A673 (cell line): ENCODE results near the gene SLCO1B3. TPM values are rescaled to one million over a fixed set of nuclear protein-coding genes. Genes with fewer than 3 reads are reported as not detected.

Experiments used
- BruUV-seq: library from RNA; stranded (reverse); fragments of 400-500 nt; replicated peaks from 2 replicates; lab custom pipeline; 2021; lab: Mats Ljungman, UMichigan
- CTCF ChIA-PET: fragments of 300-600 bp; sonication (Branson Sonifier 250); formaldehyde crosslinking; loops from one replicate; lab custom pipeline; 2022; ENCODE audit warnings: antibody characterized with exemption; lab: Charles Lee
- POLR2A ChIA-PET: fragments of 300-600 bp; sonication (Branson Sonifier 250); formaldehyde crosslinking; loops from one replicate; lab custom pipeline; 2022; ENCODE audit warnings: antibody characterized with exemption; ENCODE audit not compliant: low non-redundant PET; lab: Charles Lee
- DNase-seq: peaks from one replicate; pipeline ENCODE4 v3.0.0-alpha.2; 2015; ENCODE audit warnings: low spot score
- H3K27ac ChIP-seq: fragments of 200-600 bp; sonication (generic); 2 replicates; pipeline ENCODE4 v1.5.1; 2016; ENCODE audit warnings: mixed run types, low read depth, mild to moderate bottlenecking, mixed read lengths, antibody characterized with exemption, low read length; ENCODE audit not compliant: poor library complexity, severe bottlenecking
- H3K27me3 ChIP-seq: fragments of 200-600 bp; sonication (generic); replicated peaks from 2 replicates; pipeline ENCODE4 v1.6.1; 2017; ENCODE audit warnings: mixed run types, low read depth, mild to moderate bottlenecking, mixed read lengths, antibody characterized with exemption, low read length; ENCODE audit not compliant: insufficient read depth, poor library complexity
- H3K36me3 ChIP-seq: fragments of 200-600 bp; sonication (generic); 2 replicates; pipeline ENCODE4 v1.6.1; 2016; ENCODE audit warnings: mixed run types, mild to moderate bottlenecking, mixed read lengths, antibody characterized with exemption, low read length; ENCODE audit not compliant: insufficient read depth, poor library complexity, severe bottlenecking
- H3K4me1 ChIP-seq: fragments of 200-600 bp; sonication (generic); 2 replicates; pipeline ENCODE4 v1.6.1; 2017; ENCODE audit warnings: mixed run types, mild to moderate bottlenecking, mixed read lengths, antibody characterized with exemption, low read length; ENCODE audit not compliant: insufficient read depth, poor library complexity, severe bottlenecking
- H3K4me3 ChIP-seq: fragments of 200-600 bp; sonication (generic); 2 replicates; pipeline ENCODE4 v1.5.1; 2016; ENCODE audit warnings: low read depth, mixed run types, mild to moderate bottlenecking, mixed read lengths, low read length; ENCODE audit not compliant: poor library complexity, severe bottlenecking
- H3K9me3 ChIP-seq: fragments of 200-600 bp; sonication (generic); 2 replicates; pipeline ENCODE4 v1.6.1; 2016; ENCODE audit warnings: mixed run types, low read depth, mild to moderate bottlenecking, mixed read lengths, antibody characterized with exemption, low read length; ENCODE audit not compliant: poor library complexity, severe bottlenecking
- CTCF ChIP-seq: fragments of 300-800, 200-600 bp; sonication (generic); conservative IDR thresholded peaks from 2 replicates; pipeline ENCODE4 v1.5.1; 2017; ENCODE audit warnings: low read depth, mild to moderate bottlenecking, antibody characterized with exemption, low read length, moderate library complexity, mixed read lengths
- EZH2 ChIP-seq: fragments of 200-600 bp; sonication (generic); IDR thresholded peaks from 2 replicates; pipeline ENCODE4 v1.6.1; 2017; ENCODE audit warnings: borderline replicate concordance, low read depth, mild to moderate bottlenecking, mixed read lengths, antibody characterized with exemption, low read length; ENCODE audit not compliant: poor library complexity, severe bottlenecking
- intact Hi-C: fragments of 100-400 bp; cut with micrococcal nuclease; formaldehyde crosslinking; loops from one replicate; pipeline ENCODE4 v1.10.0; 2022; ENCODE audit not compliant: unreplicated experiment
- total RNA-seq: library from RNA; stranded (reverse); gene quantifications from 2 replicates; pipeline ENCODE4 v1.2.3, GENCODE V29; 2021

SLCO1B3 gene
- total RNA-seq, 1 experiment from 2014 or later, result not detected

GRCh38 chr12:20792971-20793370, 17.5 kb upstream of the SLCO1B3 start:
- DNase-seq, result no peak
- Histone ChIP-seq H3K9me3 (no peaks in the 10 kb centered on the region), H3K27ac (no peak overlapping the region), H3K36me3 (no peaks in the 10 kb centered on the region), H3K4me1 (no peaks in the 10 kb centered on the region), H3K27me3 (no peaks in the 10 kb centered on the region), H3K4me3 (no peak overlapping the region)
- TF ChIP-seq EZH2, result no peak
- TF ChIP-seq CTCF, result no peak
- ChIA-PET CTCF (no interaction called here), POLR2A (no interaction called here)
- no TSS peak for BruUV-seq
- intact Hi-C loops, result no loop called here

GRCh38 chr12:20798554-20798953, 12.0 kb upstream of the SLCO1B3 start:
- Histone ChIP-seq H3K9me3 (no peaks in the 10 kb centered on the region), H3K36me3 (no peaks in the 10 kb centered on the region), H3K27me3 (no peaks in the 10 kb centered on the region), H3K27ac (no peak overlapping the region), H3K4me1 (no peaks in the 10 kb centered on the region), H3K4me3 (no peak overlapping the region)
- TF ChIP-seq CTCF, result peak; percentile 59
- TF ChIP-seq EZH2, result no peak
- no TSS peak for BruUV-seq
- DNase-seq, result peak; percentile 57
- CTCF ChIA-PET, result interaction anchor here (0.6 kb wide), 1 partner anchor 118 kb away, joined by 3 read pairs; no protein-coding TSS in a partner anchor
- intact Hi-C loops, result loop anchor here (1.0 to 2.0 kb wide), 2 partner anchors 118 to 152 kb away; no protein-coding TSS in a partner anchor
- POLR2A ChIA-PET, result no interaction called here

GRCh38 chr12:20800160-20800559, 10.3 kb upstream of the SLCO1B3 start:
- no peak overlapping the region for H3K27ac ChIP-seq
- no peak overlapping the region for H3K4me3 ChIP-seq
- BruUV-seq, result no TSS peak
- intact Hi-C loops, result no loop called here
- no peaks in the 10 kb centered on the region for H3K4me1 ChIP-seq
- CTCF ChIA-PET, result no interaction called here
- H3K27me3 ChIP-seq, result no peaks in the 10 kb centered on the region
- H3K36me3 ChIP-seq, result no peaks in the 10 kb centered on the region
- no peak for DNase-seq
- TF ChIP-seq EZH2, result no peak
- no peak for TF ChIP-seq CTCF
- no peaks in the 10 kb centered on the region for H3K9me3 ChIP-seq
- POLR2A ChIA-PET, result no interaction called here
